Trophoblast cell (in vitro differentiated cells and primary cell): ENCODE results near the gene TJP3.
A peak's percentile ranks its signal among the peaks of the same experiment; 100 is the strongest.

Experiments used
- DNase-seq, 2 donors: peaks; one replicate each; pipeline ENCODE4 v3.0.0-alpha.2; 2016
- H2AFZ ChIP-seq: 2 replicates; pipeline ENCODE4 v1.6.1; 2013; ENCODE audit warnings: low read length, moderate library complexity, mild to moderate bottlenecking; ENCODE audit not compliant: insufficient read depth, poor library complexity
- H2AK5ac ChIP-seq: 2 replicates; pipeline ENCODE4 v1.6.1; 2013; ENCODE audit warnings: mild to moderate bottlenecking, low read length
- H2BK120ac ChIP-seq: 2 replicates; pipeline ENCODE4 v1.6.1; 2013; ENCODE audit warnings: low read length, mild to moderate bottlenecking, moderate library complexity; ENCODE audit not compliant: insufficient read depth, poor library complexity
- H2BK12ac ChIP-seq: 2 replicates; pipeline ENCODE4 v1.6.1; 2013; ENCODE audit warnings: mild to moderate bottlenecking, low read length, moderate library complexity
- H2BK5ac ChIP-seq: 2 replicates; pipeline ENCODE4 v1.6.1; 2013; ENCODE audit warnings: low read length, low read depth, moderate library complexity, mild to moderate bottlenecking; ENCODE audit not compliant: poor library complexity
- H3K14ac ChIP-seq: 2 replicates; pipeline ENCODE4 v1.6.1; 2013; ENCODE audit warnings: mild to moderate bottlenecking, low read length
- H3K18ac ChIP-seq: 2 replicates; pipeline ENCODE4 v1.6.1; 2013; ENCODE audit warnings: mild to moderate bottlenecking, low read length
- H3K23ac ChIP-seq: 2 replicates; pipeline ENCODE4 v1.6.1; 2013; ENCODE audit warnings: low read length
- H3K27ac ChIP-seq: 2 replicates; pipeline ENCODE4 v1.5.1; 2013; ENCODE audit warnings: low read depth, mild to moderate bottlenecking, inconsistent platforms, low read length, moderate library complexity
- H3K27me3 ChIP-seq: 2 replicates; pipeline ENCODE4 v1.6.1; 2013; ENCODE audit warnings: inconsistent platforms, mild to moderate bottlenecking, low read length, moderate library complexity; ENCODE audit not compliant: insufficient read depth
- H3K36me3 ChIP-seq, 2 experiments: 1 replicate in 1 of 2; 2 replicates in 1 of 2; pipeline ENCODE4 v1.6.1; 2013; ENCODE audit warnings: low read length in 2 of 2, mild to moderate bottlenecking in 2 of 2, moderate library complexity in 1 of 2; ENCODE audit not compliant: insufficient read depth in 2 of 2, control insufficient read depth in 1 of 2
- H3K4ac ChIP-seq: 2 replicates; pipeline ENCODE4 v1.6.1; 2013; ENCODE audit warnings: low read depth, mild to moderate bottlenecking, low read length, moderate library complexity
- H3K4me1 ChIP-seq, 2 experiments: 1 replicate in 1 of 2; 2 replicates in 1 of 2; pipeline ENCODE4 v1.6.1; 2013; ENCODE audit warnings: low read length in 2 of 2, mild to moderate bottlenecking in 2 of 2, moderate library complexity in 1 of 2; ENCODE audit not compliant: insufficient read depth in 2 of 2, control insufficient read depth in 1 of 2
- H3K4me2 ChIP-seq: 2 replicates; pipeline ENCODE4 v1.6.1; 2013; ENCODE audit warnings: inconsistent platforms, mild to moderate bottlenecking, low read length, moderate library complexity
- H3K4me3 ChIP-seq: 2 replicates; pipeline ENCODE4 v1.5.1; 2013; ENCODE audit warnings: mild to moderate bottlenecking, low read depth, low read length, inconsistent platforms
- H3K79me1 ChIP-seq: one replicate; pipeline ENCODE4 v1.6.1; 2013; ENCODE audit warnings: low read length
- H3K79me2 ChIP-seq: 2 replicates; pipeline ENCODE4 v1.6.1; 2013; ENCODE audit warnings: low read length, mild to moderate bottlenecking; ENCODE audit not compliant: control insufficient read depth, insufficient read depth, poor library complexity
- H3K9ac ChIP-seq: 2 replicates; pipeline ENCODE4 v1.6.1; 2013; ENCODE audit warnings: mild to moderate bottlenecking, low read length
- H3K9me3 ChIP-seq: 2 replicates; pipeline ENCODE4 v1.6.1; 2013; ENCODE audit warnings: low read depth, mild to moderate bottlenecking, control low read depth, inconsistent platforms, low read length; ENCODE audit not compliant: insufficient read depth
- H4K12ac ChIP-seq: 2 replicates; pipeline ENCODE4 v1.6.1; 2013; ENCODE audit warnings: low read depth, mild to moderate bottlenecking, low read length, moderate library complexity
- H4K8ac ChIP-seq: 2 replicates; pipeline ENCODE4 v1.6.1; 2013; ENCODE audit warnings: low read depth, mild to moderate bottlenecking, low read length, moderate library complexity
- H4K91ac ChIP-seq: one replicate; pipeline ENCODE4 v1.6.1; 2013; ENCODE audit warnings: low read depth, mild to moderate bottlenecking, low read length, moderate library complexity
- WGBS: extraction: QIAGEN DNeasy Blood & Tissue Kit; methylation state at CpG from one replicate; pipeline ENCODE4 v1.1.7; 2013; ENCODE audit warnings: missing lambda C conversion rate; ENCODE audit not compliant: insufficient read length, insufficient coverage; ENCODE audit errors: extremely low coverage; 5-methylcytosine and 5-hydroxymethylcytosine counted together

TJP3 gene

DNA sequence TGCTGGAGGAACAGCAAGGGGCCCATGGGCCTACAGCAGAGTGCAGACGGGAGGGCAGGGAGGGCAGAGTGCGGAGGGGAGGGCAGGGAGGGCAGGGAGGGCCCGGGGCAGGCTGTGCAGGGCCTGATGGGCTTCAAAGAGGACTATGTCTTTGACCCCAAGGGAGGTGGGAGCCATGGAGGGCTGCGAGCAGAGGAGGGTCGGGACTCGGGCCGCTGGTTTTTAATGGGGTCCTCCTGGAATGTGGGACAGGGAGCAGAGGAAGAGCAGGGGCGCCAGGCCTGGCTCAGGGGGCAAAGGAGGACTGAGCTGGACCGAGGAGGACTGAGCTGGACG, 11.6 kb upstream of the TJP3 start:
- Histone ChIP-seq H3K27ac (no peak overlapping the region), H3K4me3 (no peak overlapping the region), H3K4me2 (no peak overlapping the region)

DNA sequence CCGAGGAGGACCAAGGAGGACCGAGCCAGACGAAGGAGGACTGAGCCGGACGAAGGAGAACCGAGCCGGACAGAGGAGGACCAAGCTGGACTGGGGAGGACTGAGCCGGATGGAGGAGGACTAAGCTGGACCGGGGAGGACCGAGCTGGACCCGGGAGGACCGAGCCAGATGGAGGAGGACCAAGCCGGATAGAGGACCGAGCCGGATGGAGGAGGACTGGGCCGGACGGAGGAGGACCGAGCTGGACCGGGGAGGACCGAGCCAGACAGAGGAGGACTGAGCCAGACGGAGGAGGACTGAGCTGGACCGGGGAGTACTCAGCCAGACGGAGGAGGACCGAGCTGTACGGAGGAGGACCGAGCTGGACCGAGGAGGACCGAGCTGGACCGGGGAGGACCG, 11.1 kb upstream of the TJP3 start:
- H3K79me1 ChIP-seq: peaks cover 9% of the 10 kb centered on the region
- H3K79me2 ChIP-seq: peaks cover 17% of the 10 kb centered on the region
- no peak overlapping the region for H2BK12ac ChIP-seq
- H2BK5ac ChIP-seq: no peak overlapping the region
- H3K9ac ChIP-seq: no peak overlapping the region
- peaks cover 6 to 12% of the 10 kb centered on the region in 2 experiments for H3K36me3 ChIP-seq
- no peak overlapping the region for H4K12ac ChIP-seq
- no peak overlapping the region for H3K14ac ChIP-seq
- H2BK120ac ChIP-seq: no peak overlapping the region
- no peaks in the 10 kb centered on the region for H3K27me3 ChIP-seq
- DNase-seq: no peak
- H3K4me3 ChIP-seq: no peak overlapping the region
- peak overlapping the region; percentile 11 for H3K18ac ChIP-seq
- no peak overlapping the region for H2AK5ac ChIP-seq
- peaks cover 7 to 9% of the 10 kb centered on the region in 2 experiments for H3K4me1 ChIP-seq
- no CpG with 5 or more reads among the region's 30 CpGs for WGBS
- no peak overlapping the region for H4K91ac ChIP-seq
- H4K8ac ChIP-seq: no peak overlapping the region
- H3K4ac ChIP-seq: peak overlapping the region; percentile 24
- no peak overlapping the region for H2AFZ ChIP-seq
- H3K23ac ChIP-seq: no peak overlapping the region
- H3K4me2 ChIP-seq: no peak overlapping the region
- peaks cover 5% of the 10 kb centered on the region for H3K9me3 ChIP-seq
- no peak overlapping the region for H3K27ac ChIP-seq

More for the DNA sequence above, 11.6 kb upstream of the TJP3 start:
- WGBS: no CpG with 5 or more reads among the region's 10 CpGs
- H3K23ac ChIP-seq: no peak overlapping the region
- peaks cover 6 to 12% of the 10 kb centered on the region in 2 experiments for H3K36me3 ChIP-seq
- no peak overlapping the region for H2BK5ac ChIP-seq
- peaks cover 17% of the 10 kb centered on the region for H3K79me2 ChIP-seq
- H3K79me1 ChIP-seq: peaks cover 9% of the 10 kb centered on the region
- H2AK5ac ChIP-seq: no peak overlapping the region
- no peak overlapping the region for H2BK120ac ChIP-seq
- H3K14ac ChIP-seq: no peak overlapping the region
- peaks cover 6% of the 10 kb centered on the region for H3K9me3 ChIP-seq
- no peak overlapping the region for H3K9ac ChIP-seq
- no peaks in the 10 kb centered on the region for H3K27me3 ChIP-seq
- H3K4me1 ChIP-seq: peaks cover 7 to 9% of the 10 kb centered on the region in 2 experiments
- H4K91ac ChIP-seq: no peak overlapping the region
- H3K18ac ChIP-seq: no peak overlapping the region
- no peak overlapping the region for H3K4ac ChIP-seq
- DNase-seq: no peak
- H4K8ac ChIP-seq: no peak overlapping the region
- H4K12ac ChIP-seq: no peak overlapping the region
- no peak overlapping the region for H2AFZ ChIP-seq
- no peak overlapping the region for H2BK12ac ChIP-seq

DNA sequence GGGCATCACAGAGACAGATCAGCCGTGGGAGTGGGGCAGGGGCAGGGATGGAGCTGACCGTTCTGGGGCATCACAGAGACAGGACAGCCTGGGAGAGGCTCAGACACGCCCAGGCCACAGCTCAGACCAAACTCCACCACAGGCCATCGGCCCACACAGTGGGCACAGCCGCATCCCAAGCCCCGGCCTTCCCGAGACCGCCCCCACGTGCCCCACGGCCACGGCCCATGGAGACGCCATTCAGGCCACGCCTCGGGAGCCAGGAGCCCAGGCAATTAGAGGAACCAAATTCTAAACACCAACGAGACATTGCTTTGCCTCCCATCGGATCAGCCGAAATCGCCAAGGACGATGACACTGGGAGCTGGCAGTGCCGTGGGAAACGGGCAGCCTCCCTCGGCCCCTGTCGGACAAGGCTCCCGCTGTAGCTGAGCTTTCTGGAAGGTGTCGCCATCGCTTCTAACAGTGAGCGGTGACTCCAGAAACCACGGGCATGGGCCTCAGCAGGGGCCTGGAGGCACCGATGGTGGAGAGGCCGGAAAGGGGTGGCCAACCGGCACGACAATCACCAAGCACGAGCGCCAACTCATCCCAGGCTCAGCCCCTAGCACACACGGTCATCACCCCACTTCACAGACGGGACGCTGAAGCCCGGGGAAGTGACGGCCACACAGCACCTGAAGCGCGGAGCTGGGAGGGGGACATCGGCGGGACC, 10.4 kb upstream of the TJP3 start:
- no peak overlapping the region for H2BK12ac ChIP-seq
- peaks cover 2% of the 10 kb centered on the region for H3K9me3 ChIP-seq
- H3K4ac ChIP-seq: peak overlapping the region; percentile 24
- H3K4me2 ChIP-seq: no peak overlapping the region
- no peaks in the 10 kb centered on the region for H3K27me3 ChIP-seq
- no peak overlapping the region for H3K9ac ChIP-seq
- DNase-seq: no peak
- no peak overlapping the region for H2AFZ ChIP-seq
- H4K12ac ChIP-seq: no peak overlapping the region
- WGBS: no CpG with 5 or more reads among the region's 43 CpGs
- no peak overlapping the region for H4K91ac ChIP-seq
- peaks cover 7 to 9% of the 10 kb centered on the region in 2 experiments for H3K4me1 ChIP-seq
- H4K8ac ChIP-seq: no peak overlapping the region
- H2BK5ac ChIP-seq: no peak overlapping the region
- H3K36me3 ChIP-seq: peaks cover 6 to 12% of the 10 kb centered on the region in 2 experiments
- H3K23ac ChIP-seq: no peak overlapping the region
- H3K27ac ChIP-seq: no peak overlapping the region
- H3K18ac ChIP-seq: no peak overlapping the region
- peaks cover 9% of the 10 kb centered on the region for H3K79me1 ChIP-seq
- no peak overlapping the region for H3K4me3 ChIP-seq
- H2AK5ac ChIP-seq: no peak overlapping the region
- peaks cover 17% of the 10 kb centered on the region for H3K79me2 ChIP-seq
- H3K14ac ChIP-seq: no peak overlapping the region
- H2BK120ac ChIP-seq: no peak overlapping the region

DNA sequence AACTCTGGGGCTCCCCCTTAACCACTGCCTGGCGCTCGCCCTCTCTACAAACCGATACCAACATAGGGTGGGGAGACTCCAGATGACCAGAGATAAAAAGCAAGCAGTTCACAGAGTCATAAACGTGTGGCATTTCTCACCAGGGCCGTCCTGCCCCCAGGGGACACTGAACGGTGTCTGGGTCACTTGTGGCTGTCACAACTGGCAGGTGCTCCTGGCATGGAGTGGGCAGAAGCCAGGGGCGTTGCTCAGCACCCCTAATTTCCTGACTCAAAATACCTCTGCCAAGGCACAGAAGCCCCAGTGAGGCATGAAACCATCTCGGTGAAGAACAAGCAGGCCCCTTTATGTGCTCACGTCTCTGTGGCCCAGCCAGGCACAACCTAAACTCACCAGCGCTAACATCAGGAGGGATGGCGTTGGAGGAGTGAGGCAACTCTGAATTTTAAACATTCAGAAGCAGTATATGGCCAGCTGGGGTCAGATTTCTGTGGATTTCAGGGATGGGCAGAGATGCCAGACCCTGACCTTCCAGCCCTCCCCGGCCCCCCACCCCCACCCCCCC, 9.7 kb upstream of the TJP3 start:
- no CpG with 5 or more reads among the region's 12 CpGs for WGBS
- Histone ChIP-seq H2BK120ac (no peak overlapping the region), H3K18ac (no peak overlapping the region), H3K9me3 (peaks cover 2% of the 10 kb centered on the region), H3K27ac (no peak overlapping the region), H2BK12ac (no peak overlapping the region), H3K27me3 (no peaks in the 10 kb centered on the region), H3K79me1 (peaks cover 9% of the 10 kb centered on the region), H3K4me1 (peaks cover 7 to 9% of the 10 kb centered on the region in 2 experiments), H2BK5ac (no peak overlapping the region), H2AFZ (no peak overlapping the region), H4K91ac (no peak overlapping the region), H3K79me2 (peaks cover 17% of the 10 kb centered on the region), H3K36me3 (peaks cover 6 to 10% of the 10 kb centered on the region in 2 experiments), H3K4ac (no peak overlapping the region), H3K23ac (no peak overlapping the region), H3K4me3 (no peak overlapping the region), H3K14ac (no peak overlapping the region), H3K4me2 (no peak overlapping the region), H4K12ac (no peak overlapping the region), H3K9ac (no peak overlapping the region), H4K8ac (no peak overlapping the region), H2AK5ac (no peak overlapping the region)
- DNase-seq: no peak
